ENCODE data around the gene RFTN1.

Gene RFTN1

DNA sequence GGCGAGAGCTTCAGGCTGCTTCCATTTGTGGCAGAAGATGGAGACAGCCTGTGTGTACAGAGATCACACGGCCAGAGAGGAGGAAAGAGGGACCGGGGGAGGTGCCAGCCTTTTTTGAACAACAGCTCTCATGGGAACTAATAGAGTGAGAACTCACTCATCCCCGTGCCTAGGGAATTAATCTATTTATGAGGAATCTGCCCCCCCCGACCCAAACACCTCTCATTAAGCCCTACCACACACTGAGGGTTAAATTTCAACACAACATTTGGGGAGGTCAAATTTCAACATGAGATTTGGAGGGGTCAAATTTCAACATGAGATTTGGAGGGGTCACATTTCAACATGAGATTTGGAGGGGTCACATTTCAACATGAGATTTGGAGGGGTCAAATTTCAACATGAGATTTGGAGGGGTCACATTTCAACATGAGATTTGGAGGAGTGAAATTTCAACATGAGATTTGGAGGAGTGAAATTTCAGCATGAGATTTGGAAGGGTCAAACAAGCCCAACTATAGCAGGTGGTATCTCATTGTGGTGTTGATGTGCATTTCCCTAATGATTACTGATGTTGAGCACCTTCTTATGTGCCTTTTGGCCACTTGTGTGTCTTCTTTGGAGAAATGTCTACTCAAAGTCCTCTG lies 20.6 kb upstream of the RFTN1 start:
- no peak for DNase-seq

- DNase-seq, result no peak
Measured at GRCh38 chr3:16529264-16529663, 15.8 kb upstream of the RFTN1 start.

- DNase-seq, result no peak
Measured at GRCh38 chr3:16528581-16528993, 15.1 kb upstream of the RFTN1 start.

DNA sequence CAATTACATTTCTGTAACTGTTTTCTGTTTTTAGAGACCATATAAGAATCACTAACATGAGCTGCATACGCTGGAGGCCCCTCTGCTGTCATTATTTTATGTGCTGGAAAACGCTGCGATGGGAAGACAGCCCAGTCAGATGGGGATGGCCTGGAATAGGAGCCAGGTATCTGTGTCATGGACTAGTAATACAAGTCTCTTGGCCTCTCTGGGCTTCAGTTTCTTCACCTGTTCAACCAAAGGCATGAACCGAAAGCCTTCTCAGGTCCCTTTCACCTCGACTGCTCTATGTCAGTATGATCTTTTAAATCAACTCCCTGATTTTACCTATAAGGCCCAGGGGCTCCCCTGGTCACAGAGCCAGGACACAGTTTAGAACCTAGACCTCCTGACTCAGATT lies 14.6 kb upstream of the RFTN1 start:
- no peak for DNase-seq

DNA sequence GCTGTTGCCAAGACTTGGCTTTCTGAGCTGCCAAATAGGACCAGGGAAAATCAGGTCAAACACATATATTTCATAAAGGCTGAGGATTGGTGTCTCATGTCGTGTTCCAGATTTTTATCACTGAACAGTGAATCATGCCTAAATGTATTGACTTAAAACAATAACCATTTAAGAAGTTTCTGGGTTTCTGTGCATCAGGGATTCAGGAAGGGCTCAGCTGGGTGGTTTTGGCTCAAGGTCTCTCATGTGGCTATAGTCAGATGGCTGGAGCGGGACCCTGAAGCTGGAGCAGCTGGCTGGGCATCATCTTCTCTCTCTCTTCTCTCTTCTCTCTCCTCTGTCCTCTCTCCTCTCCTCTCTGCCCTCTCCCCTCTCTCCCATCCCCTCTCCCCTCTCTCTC lies 10.7 kb upstream of the RFTN1 start:
- DNase-seq, result no peak

DNA sequence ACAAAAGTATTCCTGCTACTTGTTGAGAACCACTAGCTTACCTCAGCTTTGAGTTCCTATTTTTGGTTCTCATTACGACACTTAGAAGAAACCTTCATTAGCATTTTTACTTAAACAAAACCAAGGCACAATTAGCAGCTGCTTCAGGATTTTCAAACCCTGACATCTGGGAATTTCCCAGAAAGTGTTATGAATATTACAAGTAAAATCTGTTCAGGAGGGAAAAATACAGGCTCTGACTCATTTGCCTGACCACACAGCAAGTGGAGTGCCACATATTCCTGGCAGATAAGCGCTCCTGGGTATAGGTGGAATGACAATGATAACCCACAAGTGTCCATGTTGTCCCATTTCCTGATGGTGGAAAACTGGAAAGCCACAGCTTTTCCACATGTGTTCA lies 10.3 kb upstream of the RFTN1 start:
- no peak for DNase-seq

DNA sequence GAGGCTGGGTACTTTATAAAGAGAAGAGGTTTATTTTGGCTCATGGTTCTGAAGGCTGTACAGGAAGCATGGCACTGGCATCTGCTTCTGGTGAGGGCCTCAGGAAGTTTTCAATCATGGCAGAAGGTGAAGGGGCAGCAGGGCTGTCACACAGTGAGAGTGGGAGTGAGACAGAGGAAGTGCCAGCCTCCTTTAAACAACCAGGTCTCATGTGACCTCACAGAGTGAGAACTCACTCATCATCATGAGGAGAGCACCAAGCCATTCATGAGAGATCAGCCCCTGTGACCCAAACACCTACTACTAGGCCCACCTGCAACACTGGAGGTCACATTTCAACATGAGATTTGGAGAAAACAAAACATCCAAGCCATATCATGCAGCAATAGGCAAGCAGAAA lies 9.3 kb upstream of the RFTN1 start:
- DNase-seq, result no peak

DNA sequence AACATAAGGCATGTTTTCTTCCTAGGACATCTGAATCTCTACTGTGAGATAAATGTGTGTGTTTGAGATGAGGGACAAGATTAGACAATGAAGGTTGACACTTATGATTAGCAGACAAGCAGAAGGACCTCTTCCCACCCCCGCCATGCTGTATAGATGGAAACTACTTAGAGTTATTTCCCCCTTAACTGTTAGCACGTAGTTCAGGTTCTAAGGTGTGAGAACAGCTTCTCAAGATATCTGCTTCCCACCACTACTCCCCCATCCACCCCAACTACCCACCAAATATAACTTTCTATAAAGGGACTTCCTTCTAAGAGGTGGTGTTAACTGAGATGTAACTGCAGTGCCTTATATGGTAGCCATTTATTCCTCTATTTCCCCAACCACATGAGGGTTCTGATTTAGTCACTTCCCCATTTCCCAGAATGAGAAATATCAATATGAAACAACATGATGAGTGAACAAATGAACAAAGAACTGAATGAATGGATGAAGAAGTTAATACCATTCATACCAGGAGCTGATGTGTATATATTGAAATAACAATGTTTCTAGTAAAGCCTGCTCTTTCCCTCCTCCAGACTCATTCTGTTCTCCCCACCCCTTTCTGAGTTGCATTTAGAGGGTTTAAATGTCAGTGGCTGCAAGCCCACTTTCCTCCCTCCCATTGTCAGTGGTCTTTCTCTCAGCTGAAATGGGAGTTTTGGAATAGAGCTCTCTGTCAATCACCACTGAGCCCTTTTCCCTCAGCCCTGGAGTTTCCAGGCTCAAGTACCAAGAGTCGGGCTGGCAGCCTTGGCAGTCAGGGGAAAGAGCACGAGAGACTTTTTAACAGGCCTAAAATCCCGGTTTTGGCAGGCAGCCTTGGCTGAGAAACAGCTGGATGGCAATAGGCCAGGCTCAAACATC lies 7.7 kb upstream of the RFTN1 start:
- DNase-seq, result no peak

- no peak for DNase-seq
Measured at GRCh38 chr3:16520241-16520969, 6.9 kb upstream of the RFTN1 start.

- DNase-seq, result no peak
Measured at GRCh38 chr3:16516695-16517481, 3.4 kb upstream of the RFTN1 start.

GRCh38 chr3:16515885-16516420 lies 2.5 kb upstream of the RFTN1 start:
- no peak for DNase-seq

DNA sequence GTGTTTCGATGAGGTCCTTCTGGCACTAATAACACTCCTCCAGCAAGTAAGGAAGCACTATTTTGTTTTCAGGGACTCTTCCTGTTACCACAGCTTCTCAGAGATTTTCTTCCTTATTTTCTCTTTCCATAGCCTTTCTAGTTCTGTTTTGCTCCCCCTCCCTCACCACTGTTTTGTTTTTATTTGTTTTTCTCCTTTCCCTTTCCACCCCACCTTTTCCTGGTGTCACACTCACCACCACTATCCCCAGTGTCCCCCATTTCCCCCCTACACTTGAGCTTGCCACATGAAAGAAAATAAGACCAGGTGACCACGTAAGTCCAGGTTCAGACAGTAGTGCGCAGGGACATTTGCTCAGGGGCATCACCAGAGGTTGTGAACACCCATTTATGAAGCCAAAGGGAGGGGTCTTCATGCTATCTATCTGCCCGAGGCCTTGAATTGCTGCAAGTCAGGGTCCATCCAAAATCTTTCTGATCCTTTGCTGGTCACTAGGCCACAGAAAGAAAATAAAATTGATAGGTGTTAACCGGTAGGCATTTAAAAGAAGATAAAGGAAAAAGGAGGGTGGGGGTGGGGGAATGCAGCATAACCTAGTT lies 1.4 kb upstream of the RFTN1 start:
- no peak for DNase-seq

DNA sequence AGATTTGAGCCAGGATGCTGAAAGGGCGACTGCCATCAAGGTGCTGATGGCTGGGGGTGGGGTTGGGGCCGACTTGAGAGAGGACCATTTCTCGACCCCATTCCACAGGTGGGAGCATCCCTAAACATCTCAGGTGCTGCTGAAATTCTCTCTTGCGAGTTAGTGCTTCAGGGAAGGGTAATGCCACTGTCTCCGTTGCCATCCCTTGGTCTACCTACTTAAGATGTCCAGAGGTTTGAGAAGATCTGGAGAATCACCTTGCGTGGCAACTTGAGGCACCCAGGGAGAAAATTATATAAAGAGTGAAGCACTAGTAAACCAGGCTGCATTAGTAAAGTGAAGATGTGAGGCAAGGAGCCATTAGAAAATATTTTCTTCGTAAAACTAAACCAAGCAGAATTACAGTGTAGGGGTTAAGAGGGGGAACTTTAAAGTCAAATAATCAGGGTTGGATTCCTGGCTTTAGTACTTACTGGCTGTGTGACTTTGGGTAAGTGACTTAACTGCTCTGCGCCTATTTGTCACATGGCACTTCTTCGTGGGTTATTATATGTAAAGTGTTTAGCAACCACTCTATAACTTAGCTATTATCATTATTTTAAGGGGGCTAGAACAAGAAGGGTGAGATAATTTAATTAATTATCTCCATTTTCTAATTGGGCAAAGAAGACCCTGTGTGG lies 662 bp upstream of the RFTN1 start:
- no peak for DNase-seq

- DNase-seq, result peak; percentile 79
Measured at GRCh38 chr3:16512435-16513140, 911 bp downstream of the RFTN1 start.

DNA sequence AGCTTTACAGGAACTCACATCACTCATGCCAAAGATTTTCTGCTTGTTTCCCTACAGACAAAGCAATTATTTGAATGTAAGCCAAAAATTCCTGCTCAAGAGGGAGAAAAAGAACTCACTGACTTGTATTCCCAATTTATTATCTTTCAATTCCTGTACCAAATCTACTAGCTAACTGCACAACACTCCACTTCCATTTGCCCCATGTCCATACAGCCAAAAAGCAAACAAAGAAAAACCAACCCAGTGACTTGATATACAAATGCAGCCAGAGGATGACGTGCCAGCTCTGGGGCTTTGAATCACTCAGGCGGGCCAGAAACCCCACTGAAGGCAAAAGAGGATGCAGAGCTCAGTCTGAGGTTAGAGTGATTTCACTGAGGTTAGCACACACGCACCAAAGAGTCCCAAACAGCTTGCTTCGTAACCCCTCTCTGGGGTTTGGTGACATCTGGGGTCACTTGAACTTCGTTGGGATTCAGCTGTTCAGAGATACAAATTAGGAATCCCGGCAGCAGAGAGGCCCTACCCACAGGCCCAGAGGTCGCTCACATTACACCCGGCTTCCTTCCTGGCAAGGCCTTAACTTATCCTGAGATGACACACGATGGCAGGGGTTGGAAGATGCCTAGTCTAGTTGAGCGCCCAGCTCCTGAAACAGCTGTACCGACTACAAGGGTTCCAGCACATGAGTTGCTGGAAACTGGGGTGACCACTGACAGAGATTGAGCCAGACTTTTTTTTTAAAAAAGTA lies 1.6 kb downstream of the RFTN1 start:
- peak; percentile 47 for DNase-seq

DNA sequence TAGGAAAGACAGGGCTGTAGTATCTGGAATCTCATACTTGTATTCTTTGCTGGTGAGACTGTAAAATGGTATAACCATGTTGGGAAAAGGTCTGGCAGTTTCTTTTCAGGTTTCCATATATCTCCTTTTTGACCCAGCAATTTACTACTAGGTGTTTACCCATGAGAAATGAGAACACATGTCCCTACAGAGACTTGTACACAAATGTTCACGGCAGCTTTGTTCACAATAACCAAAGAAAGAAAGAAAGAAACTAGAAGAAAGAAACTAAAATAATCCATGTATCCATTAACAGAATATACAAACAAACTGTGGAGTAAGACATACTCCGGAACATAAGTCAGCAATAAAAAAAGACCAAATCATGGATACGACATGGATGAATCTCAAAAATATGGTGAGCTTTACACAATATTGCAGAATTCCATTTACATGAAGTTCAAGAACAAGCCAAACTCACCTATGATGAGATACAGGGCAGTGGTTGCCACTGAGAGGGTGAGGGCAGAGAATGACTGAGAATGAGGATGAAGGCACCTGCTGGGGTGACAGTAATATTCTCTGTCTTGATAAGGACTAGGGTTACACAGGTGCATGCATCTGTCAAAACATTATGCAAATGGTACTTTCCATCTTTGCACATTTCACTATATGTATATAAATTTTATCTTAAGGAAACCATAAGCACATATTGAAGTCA lies 2.7 kb downstream of the RFTN1 start:
- DNase-seq, result no peak

DNA sequence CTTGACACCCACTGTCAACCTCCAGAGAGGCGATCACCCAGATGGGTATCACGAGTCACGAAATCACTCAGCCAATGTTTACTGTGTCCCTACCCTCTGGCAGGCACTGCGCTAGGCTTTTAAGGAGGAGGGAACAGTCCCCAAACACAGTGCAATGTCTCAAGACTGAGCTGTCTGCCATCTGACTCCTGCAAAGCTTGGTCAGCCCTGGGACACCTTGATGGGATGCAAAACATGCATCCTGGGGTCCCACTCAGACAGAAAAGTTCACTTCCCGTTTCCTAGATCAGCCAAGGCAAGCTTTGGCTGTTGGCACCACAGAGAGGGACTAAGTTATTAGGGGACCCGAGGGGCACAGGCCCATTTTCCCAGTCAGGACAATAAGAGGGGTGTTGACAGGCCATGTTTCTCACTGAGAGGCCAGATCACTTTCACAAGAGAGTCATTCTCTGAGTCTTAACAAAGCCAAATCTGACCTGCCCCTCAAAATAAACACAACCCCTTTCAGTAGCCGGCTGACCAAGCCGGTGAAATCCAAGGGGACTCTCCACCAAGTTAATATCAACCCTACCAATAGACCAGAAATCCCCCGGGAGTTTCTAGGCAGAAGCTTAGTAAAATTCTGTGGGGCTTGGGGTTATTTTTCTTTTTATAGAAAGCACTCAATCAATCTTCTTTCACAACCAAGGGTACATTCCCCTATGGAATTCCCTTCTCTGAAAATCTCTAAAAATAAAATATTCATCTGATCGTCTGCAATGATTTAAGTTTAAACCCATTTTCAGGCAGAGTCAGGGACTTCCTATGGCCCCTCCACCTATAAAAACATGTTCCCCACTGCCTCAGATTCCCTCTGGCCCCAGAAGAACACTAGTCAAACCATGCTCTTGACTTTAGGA lies 3.5 kb downstream of the RFTN1 start:
- DNase-seq, result no peak

- no peak for DNase-seq
Measured at GRCh38 chr3:16508591-16508995, 4.9 kb downstream of the RFTN1 start.

All from right kidney (tissue), 1 donor.